ENCODE measurements around the gene NTHL1.
"Not testable (repeated sequence)": the region's sequence is repeated elsewhere in the genome, so short reads cannot be mapped to it uniquely, and the experiment has no call there.

The NTHL1 gene

GRCh38 chr16:2011726-2012125 is 35.9 kb downstream of the NTHL1 start:
- not testable (repeated sequence) for H3K4me3 ChIP-seq (ENCODE audit: low read length); H3K9ac ChIP-seq (ENCODE audit: low read length); H3K27me3 ChIP-seq (ENCODE audit: control insufficient read depth, insufficient read depth, low read length); H3K36me3 ChIP-seq (ENCODE audit: control insufficient read depth, insufficient read depth, low read length); H3K27ac ChIP-seq (ENCODE audit: low read depth, low read length)
- peaks cover 23% of the 10 kb centered on the region for H3K4me1 ChIP-seq (ENCODE audit: control insufficient read depth, insufficient read depth, low read length)

GRCh38 chr16:2009791-2010510 is 37.7 kb downstream of the NTHL1 start, which contains the start of gene ZNF598:
ZNF598 (minus strand) TSS chr16:2009821.
- peak within 1 kb of the TSS; percentile 84 for H3K4me3 ChIP-seq (ENCODE audit: low read length)
- peak within 1 kb of the TSS; percentile 75 for H3K9ac ChIP-seq (ENCODE audit: low read length)
- H3K4me1 ChIP-seq (ENCODE audit: control insufficient read depth, insufficient read depth, low read length) = peaks cover 24% of the 10 kb centered on the region
- H3K27ac ChIP-seq (ENCODE audit: low read depth, low read length) = peak within 1 kb of the TSS; percentile 91
- H3K36me3 ChIP-seq (ENCODE audit: control insufficient read depth, insufficient read depth, low read length) = peaks cover 2% of the 10 kb centered on the region
- no peaks in the 10 kb centered on the region for H3K27me3 ChIP-seq (ENCODE audit: control insufficient read depth, insufficient read depth, low read length)

GRCh38 chr16:2009164-2009711 is 38.4 kb downstream of the NTHL1 start:
- Histone ChIP-seq H3K27me3 (ENCODE audit: control insufficient read depth, insufficient read depth, low read length) (no peaks in the 10 kb centered on the region), H3K4me3 (ENCODE audit: low read length) (peak overlapping the region; percentile 81), H3K4me1 (ENCODE audit: control insufficient read depth, insufficient read depth, low read length) (peaks cover 28% of the 10 kb centered on the region), H3K9ac (ENCODE audit: low read length) (peak overlapping the region; percentile 75), H3K36me3 (ENCODE audit: control insufficient read depth, insufficient read depth, low read length) (peaks cover 2% of the 10 kb centered on the region), H3K27ac (ENCODE audit: low read depth, low read length) (peak overlapping the region; percentile 70)

GRCh38 chr16:2008631-2009163 is 38.9 kb downstream of the NTHL1 start:
- peak overlapping the region; percentile 75 for H3K9ac ChIP-seq (ENCODE audit: low read length)
- peak overlapping the region; percentile 81 for H3K4me3 ChIP-seq (ENCODE audit: low read length)
- H3K27ac ChIP-seq (ENCODE audit: low read depth, low read length) = peak overlapping the region; percentile 70
- peaks cover 32% of the 10 kb centered on the region for H3K4me1 ChIP-seq (ENCODE audit: control insufficient read depth, insufficient read depth, low read length)
- H3K27me3 ChIP-seq (ENCODE audit: control insufficient read depth, insufficient read depth, low read length) = no peaks in the 10 kb centered on the region
- H3K36me3 ChIP-seq (ENCODE audit: control insufficient read depth, insufficient read depth, low read length) = peaks cover 2% of the 10 kb centered on the region

GRCh38 chr16:2008009-2008526 is 39.6 kb downstream of the NTHL1 start:
- Histone ChIP-seq H3K4me3 (ENCODE audit: low read length) (peak overlapping the region; percentile 81), H3K27ac (ENCODE audit: low read depth, low read length) (no peak overlapping the region), H3K9ac (ENCODE audit: low read length) (peak overlapping the region; percentile 19), H3K36me3 (ENCODE audit: control insufficient read depth, insufficient read depth, low read length) (peaks cover 7% of the 10 kb centered on the region), H3K27me3 (ENCODE audit: control insufficient read depth, insufficient read depth, low read length) (no peaks in the 10 kb centered on the region), H3K4me1 (ENCODE audit: control insufficient read depth, insufficient read depth, low read length) (peaks cover 32% of the 10 kb centered on the region)

GRCh38 chr16:2007081-2007836 is 40.4 kb downstream of the NTHL1 start:
- Histone ChIP-seq H3K27me3 (ENCODE audit: control insufficient read depth, insufficient read depth, low read length) (no peaks in the 10 kb centered on the region), H3K4me1 (ENCODE audit: control insufficient read depth, insufficient read depth, low read length) (peaks cover 32% of the 10 kb centered on the region), H3K36me3 (ENCODE audit: control insufficient read depth, insufficient read depth, low read length) (peaks cover 11% of the 10 kb centered on the region), H3K27ac (ENCODE audit: low read depth, low read length) (no peak overlapping the region), H3K9ac (ENCODE audit: low read length) (peak overlapping the region; percentile 19), H3K4me3 (ENCODE audit: low read length) (peak overlapping the region; percentile 30)

- Histone ChIP-seq H3K36me3 (ENCODE audit: control insufficient read depth, insufficient read depth, low read length) (peaks cover 19% of the 10 kb centered on the region), H3K27ac (ENCODE audit: low read depth, low read length) (no peak overlapping the region), H3K4me3 (ENCODE audit: low read length) (no peak overlapping the region), H3K4me1 (ENCODE audit: control insufficient read depth, insufficient read depth, low read length) (peaks cover 32% of the 10 kb centered on the region), H3K9ac (ENCODE audit: low read length) (no peak overlapping the region), H3K27me3 (ENCODE audit: control insufficient read depth, insufficient read depth, low read length) (no peaks in the 10 kb centered on the region)
These were observed 41.3 kb downstream of the NTHL1 start for GRCh38 chr16:2006317-2006716.

- Histone ChIP-seq H3K4me3 (ENCODE audit: low read length) (no peak overlapping the region), H3K9ac (ENCODE audit: low read length) (no peak overlapping the region), H3K27me3 (ENCODE audit: control insufficient read depth, insufficient read depth, low read length) (no peaks in the 10 kb centered on the region), H3K36me3 (ENCODE audit: control insufficient read depth, insufficient read depth, low read length) (peaks cover 24% of the 10 kb centered on the region), H3K27ac (ENCODE audit: low read depth, low read length) (no peak overlapping the region), H3K4me1 (ENCODE audit: control insufficient read depth, insufficient read depth, low read length) (peaks cover 32% of the 10 kb centered on the region)
These were observed 42.0 kb downstream of the NTHL1 start for GRCh38 chr16:2005646-2006045.

- no peak overlapping the region for H3K27ac ChIP-seq (ENCODE audit: low read depth, low read length)
These were observed 42.7 kb downstream of the NTHL1 start for GRCh38 chr16:2004795-2005517.

GRCh38 chr16:2003827-2004641 is 43.6 kb downstream of the NTHL1 start:
- Histone ChIP-seq H3K4me1 (ENCODE audit: control insufficient read depth, insufficient read depth, low read length) (peaks cover 24% of the 10 kb centered on the region), H3K27ac (ENCODE audit: low read depth, low read length) (no peak overlapping the region), H3K4me3 (ENCODE audit: low read length) (peak overlapping the region; percentile 33), H3K36me3 (ENCODE audit: control insufficient read depth, insufficient read depth, low read length) (peaks cover 29% of the 10 kb centered on the region), H3K9ac (ENCODE audit: low read length) (no peak overlapping the region), H3K27me3 (ENCODE audit: control insufficient read depth, insufficient read depth, low read length) (no peaks in the 10 kb centered on the region)

More at GRCh38 chr16:2004795-2005517, 42.7 kb downstream of the NTHL1 start:
- H3K9ac ChIP-seq (ENCODE audit: low read length) = no peak overlapping the region
- peaks cover 25% of the 10 kb centered on the region for H3K4me1 ChIP-seq (ENCODE audit: control insufficient read depth, insufficient read depth, low read length)
- peaks cover 25% of the 10 kb centered on the region for H3K36me3 ChIP-seq (ENCODE audit: control insufficient read depth, insufficient read depth, low read length)
- H3K4me3 ChIP-seq (ENCODE audit: low read length) = no peak overlapping the region
- no peaks in the 10 kb centered on the region for H3K27me3 ChIP-seq (ENCODE audit: control insufficient read depth, insufficient read depth, low read length)

- H3K27ac ChIP-seq (ENCODE audit: low read depth, low read length) = no peak overlapping the region
- H3K9ac ChIP-seq (ENCODE audit: low read length) = no peak overlapping the region
- no peak overlapping the region for H3K4me3 ChIP-seq (ENCODE audit: low read length)
- H3K27me3 ChIP-seq (ENCODE audit: control insufficient read depth, insufficient read depth, low read length) = no peaks in the 10 kb centered on the region
- H3K36me3 ChIP-seq (ENCODE audit: control insufficient read depth, insufficient read depth, low read length) = peaks cover 30% of the 10 kb centered on the region
- peaks cover 18% of the 10 kb centered on the region for H3K4me1 ChIP-seq (ENCODE audit: control insufficient read depth, insufficient read depth, low read length)
These were observed 44.3 kb downstream of the NTHL1 start for GRCh38 chr16:2003231-2003826.
